Erythroblast (primary cell): Measurements from ENCODE around the gene CCS.

Experiments used
- DNase-seq, 2 experiments: peaks; one replicate each; lab custom pipeline; 2025; lab: John Stamatoyannopoulos, UW
- GATA1 ChIP-seq: IDR thresholded peaks from 2 replicates; pipeline ENCODE4 v1.6.1; 2011; ENCODE audit warnings: low read depth, mild to moderate bottlenecking, control low read depth, low read length, moderate library complexity
- POLR2A ChIP-seq: IDR thresholded peaks from 2 replicates; pipeline ENCODE4 v1.6.1; 2011; ENCODE audit warnings: mild to moderate bottlenecking, low read length

CCS gene

GRCh38 chr11:66636411-66636810 is 43.4 kb downstream of the CCS start:
- DNase-seq, result no peak
- TF ChIP-seq POLR2A (no peak), GATA1 (no peak)

GRCh38 chr11:66637557-66638176 is 44.7 kb downstream of the CCS start:
- peak in 1 of 2 experiments; percentile 33 for DNase-seq
- TF ChIP-seq GATA1, result no peak
- TF ChIP-seq POLR2A, result no peak

- peak; percentile 93 for TF ChIP-seq POLR2A
- no peak for TF ChIP-seq GATA1
- peak; percentile 100 for DNase-seq
These were observed 45.4 kb downstream of the CCS start, which contains the start of gene RBM4 for GRCh38 chr11:66638177-66639065. TSS of gene RBM4 (plus strand) at chr11:66638703. CDS start at chr11:66639712, 1,009 bp downstream.

GRCh38 chr11:66639066-66639813 is 46.3 kb downstream of the CCS start:
- DNase-seq, result peak; percentile 64 to 77
- TF ChIP-seq POLR2A, result no peak
- TF ChIP-seq GATA1, result no peak

GRCh38 chr11:66639814-66640340 is 46.9 kb downstream of the CCS start:
- peak; percentile 57 to 74 for DNase-seq

GRCh38 chr11:66641834-66642233 is 48.8 kb downstream of the CCS start:
- no peak for DNase-seq
- TF ChIP-seq POLR2A, result no peak
- TF ChIP-seq GATA1, result no peak

GRCh38 chr11:66643745-66644437 is 50.9 kb downstream of the CCS start:
- no peak for TF ChIP-seq POLR2A
- TF ChIP-seq GATA1, result no peak
- no peak for DNase-seq

GRCh38 chr11:66646828-66647227 is 53.8 kb downstream of the CCS start:
- DNase-seq, result no peak
- TF ChIP-seq GATA1 (no peak), POLR2A (no peak)

GRCh38 chr11:66649903-66650302 is 56.9 kb downstream of the CCS start:
- TF ChIP-seq POLR2A (no peak), GATA1 (no peak)
- DNase-seq, result no peak

- DNase-seq, result no peak
- TF ChIP-seq POLR2A (no peak), GATA1 (no peak)
These were observed 58.0 kb downstream of the CCS start for GRCh38 chr11:66651016-66651415.

- DNase-seq, result no peak
These were observed 59.7 kb downstream of the CCS start for GRCh38 chr11:66652651-66653050.

GRCh38 chr11:66653123-66653522 is 60.1 kb downstream of the CCS start:
- DNase-seq, result peak; percentile 20 to 22

More at GRCh38 chr11:66652651-66653050, 59.7 kb downstream of the CCS start:
- no peak for TF ChIP-seq GATA1
- TF ChIP-seq POLR2A, result no peak

More at GRCh38 chr11:66653123-66653522, 60.1 kb downstream of the CCS start:
- TF ChIP-seq POLR2A (no peak), GATA1 (no peak)
